B cell (primary cell): ENCODE results near the gene UBL3. TPM values are rescaled to one million over a fixed set of nuclear protein-coding genes. Genes with fewer than 3 reads are reported as not detected.

Source experiments
- ATAC-seq: fragments of 200-7000 bp; cut with Tn5 transposase; one replicate; pipeline ENCODE4 v1.10.0; 2021; ENCODE audit warnings: low read depth, mild to moderate bottlenecking, moderate number of reproducible peaks, moderate library complexity
- CTCF ChIA-PET: fragments of 350-600 bp; sonication (Branson Sonifier 250); formaldehyde crosslinking; loops from one replicate; lab custom pipeline; 2021; ENCODE audit warnings: antibody characterized with exemption, inconsistent platforms; lab: Charles Lee
- POLR2A ChIA-PET: fragments of 350-600 bp; sonication (Branson Sonifier 250); formaldehyde crosslinking; loops from one replicate; lab custom pipeline; 2021; ENCODE audit warnings: antibody characterized with exemption; lab: Charles Lee
- DNase-seq: peaks from one replicate; pipeline ENCODE4 v3.0.0; 2013
- H2AFZ ChIP-seq: 2 replicates; pipeline ENCODE4 v1.6.1; 2012; ENCODE audit warnings: mild to moderate bottlenecking, low read depth, low read length; ENCODE audit not compliant: insufficient read depth, poor library complexity, severe bottlenecking
- H3K27ac ChIP-seq, 2 donors: 1 replicate in 1 of 2; 2 replicates in 1 of 2; pipeline ENCODE4 v1.5.1; 2012 to 2013; ENCODE audit warnings: low read length in 2 of 2, mild to moderate bottlenecking in 2 of 2, moderate library complexity in 1 of 2
- H3K27me3 ChIP-seq, 4 experiments: fragments of 200-600 bp in 1 of 4; sonication (generic) in 1 of 4; replicated peaks in 1 of 4; 1 replicate in 2 of 4; 2 replicates in 2 of 4; pipeline versions ENCODE4 v1.6.1 to v1.7.0; 2013 to 2016; ENCODE audit warnings: low read length in 3 of 4, mild to moderate bottlenecking in 2 of 4, mixed read lengths in 1 of 4, moderate library complexity in 1 of 4; ENCODE audit not compliant: insufficient read depth in 4 of 4, control insufficient read depth in 3 of 4; ENCODE audit errors: control extremely low read depth in 1 of 4
- H3K36me3 ChIP-seq, 2 experiments: replicated peaks in 1 of 2; 1 replicate in 1 of 2; 2 replicates in 1 of 2; pipeline versions ENCODE4 v1.6.1 to v1.7.1; 2013; ENCODE audit warnings: low read length in 1 of 2; ENCODE audit not compliant: insufficient read depth in 2 of 2, control insufficient read depth in 1 of 2; ENCODE audit errors: control extremely low read depth in 1 of 2, extremely low read depth in 1 of 2
- H3K4me1 ChIP-seq, 2 donors: fragments of 200-600 bp in 1 of 2; sonication (generic) in 1 of 2; 1 replicate in 1 of 2; 2 replicates in 1 of 2; pipeline versions ENCODE4 v1.5.1 to v1.6.1; 2013 to 2017; ENCODE audit warnings: low read length in 2 of 2; ENCODE audit not compliant: control insufficient read depth in 2 of 2, insufficient read depth in 2 of 2
- H3K4me2 ChIP-seq: replicated peaks from 2 replicates; pipeline ENCODE3; 2012; ENCODE audit warnings: mild to moderate bottlenecking, low read depth, low read length; ENCODE audit not compliant: poor library complexity, severe bottlenecking
- H3K4me3 ChIP-seq, 5 experiments: fragments of 200-600 bp in 1 of 5; sonication (generic) in 1 of 5; 1 replicate in 3 of 5; 2 replicates in 2 of 5; pipeline versions ENCODE4 v1.5.1 to v1.7.0; 2011 to 2016; ENCODE audit warnings: low read length in 4 of 5, mild to moderate bottlenecking in 4 of 5, low read depth in 2 of 5, control low read depth in 1 of 5, moderate library complexity in 1 of 5; ENCODE audit not compliant: insufficient read depth in 1 of 5; ENCODE audit errors: control extremely low read depth in 1 of 5, extremely low read depth in 1 of 5
- H3K79me2 ChIP-seq: fragments of 200-600 bp; sonication (generic); one replicate; pipeline ENCODE4 v1.6.0; 2016; ENCODE audit warnings: low read length; ENCODE audit not compliant: control insufficient read depth, insufficient read depth
- H3K9ac ChIP-seq: fragments of 200-600 bp; sonication (generic); 2 replicates; pipeline ENCODE4 v1.6.1; 2017; ENCODE audit warnings: mild to moderate bottlenecking, low read length, moderate library complexity
- H3K9me3 ChIP-seq, 3 donors: one replicate each; pipeline versions ENCODE4 v1.6.1 to v1.7.1; 2013; ENCODE audit warnings: low read length in 2 of 3; ENCODE audit not compliant: control insufficient read depth in 2 of 3, insufficient read depth in 1 of 3; ENCODE audit errors: control extremely low read depth in 1 of 3
- H4K20me1 ChIP-seq: 2 replicates; pipeline ENCODE4 v1.6.0; 2012; ENCODE audit warnings: mild to moderate bottlenecking, low read length; ENCODE audit not compliant: insufficient read depth, control insufficient read depth, poor library complexity, severe bottlenecking
- H3K27ac Mint-ChIP-seq: one replicate; pipeline ENCODE4 v1.8.0; 2021; ENCODE audit warnings: mixed read lengths
- H3K27me3 Mint-ChIP-seq: one replicate; pipeline ENCODE4 v1.8.0; 2021; ENCODE audit warnings: mixed read lengths
- H3K4me1 Mint-ChIP-seq: one replicate; pipeline ENCODE4 v1.8.0; 2021; ENCODE audit warnings: mixed read lengths
- H3K4me3 Mint-ChIP-seq: one replicate; pipeline ENCODE4 v1.8.0; 2021; ENCODE audit warnings: mixed read lengths
- H3K9me3 Mint-ChIP-seq: one replicate; pipeline ENCODE4 v1.8.0; 2022; ENCODE audit warnings: mixed read lengths; ENCODE audit not compliant: insufficient read depth
- EZH2 ChIP-seq: IDR thresholded peaks from 2 replicates; pipeline ENCODE4 v1.6.1; 2012; ENCODE audit warnings: borderline replicate concordance, low read depth, mild to moderate bottlenecking, moderate library complexity, low read length; ENCODE audit not compliant: insufficient read depth, poor library complexity, severe bottlenecking
- whole genome bisulfite sequencing: methylation state at CpG from one replicate; pipeline ENCODE4 v1.1.5; 2013; ENCODE audit warnings: missing lambda C conversion rate; ENCODE audit not compliant: insufficient coverage; 5-methylcytosine and 5-hydroxymethylcytosine counted together
- intact Hi-C: fragments of 100-400 bp; cut with micrococcal nuclease; formaldehyde crosslinking; loops from one replicate; pipeline ENCODE4 v1.10.0; 2022
- polyA plus RNA-seq: library from polyadenylated mRNA; depleted of rRNA; stranded (reverse); fragments of >200 nt; gene quantifications from 2 replicates; pipeline ENCODE4 v1.2.3, GENCODE V29; 2012
- total RNA-seq, 2 donors: library from RNA; stranded (reverse); fragments of 120-200 nt in 1 of 2; gene quantifications; 1 replicate in 1 of 2; 2 replicates in 1 of 2; pipeline versions ENCODE4 v1.2.3 to v1.2.4, GENCODE V29; 2013 to 2022
- TF ChIP-seq, protein P1 (sequence below): fragments of 200-600 bp; IDR thresholded peaks from one replicate; pipeline ENCODE4 v1.8.0; 2022; ENCODE audit warnings: antibody characterized with exemption, mild to moderate bottlenecking

Gene UBL3
- total and polyA plus RNA-seq, 2 donors (not counting 1 experiment from before 2014, with no cell fraction given), result 7.3 to 27.9 TPM

GRCh38 chr13:29884671-29885430, 34.4 kb upstream of the UBL3 start:
- no peak for ATAC-seq
- no peak for DNase-seq
- Histone ChIP-seq H3K9ac (no peak overlapping the region), H3K4me1 (no peaks in the 10 kb centered on the region), H3K4me3 (no peak overlapping the region), H2AFZ (no peak overlapping the region), H4K20me1 (no peaks in the 10 kb centered on the region), H3K79me2 (no peaks in the 10 kb centered on the region), H3K27me3 (no peaks in the 10 kb centered on the region), H3K4me2 (no peak overlapping the region), H3K27ac (no peak overlapping the region), H3K9me3 (no peaks in the 10 kb centered on the region), H3K36me3 (no peaks in the 10 kb centered on the region)
- no peaks in the 10 kb centered on the region for H3K9me3 Mint-ChIP-seq
- H3K4me1 Mint-ChIP-seq, result no peaks in the 10 kb centered on the region
- WGBS, result 30% methylated on average over 2 of the region's 7 CpGs
- POLR2A ChIA-PET, result no interaction called here
- H3K27ac Mint-ChIP-seq, result no peak overlapping the region
- intact Hi-C loops, result no loop called here
- H3K27me3 Mint-ChIP-seq, result peaks cover 4% of the 10 kb centered on the region
- CTCF ChIA-PET, result no interaction called here
- no peak overlapping the region for H3K4me3 Mint-ChIP-seq
- TF ChIP-seq EZH2, result no peak
- TF ChIP-seq, protein P1, sequence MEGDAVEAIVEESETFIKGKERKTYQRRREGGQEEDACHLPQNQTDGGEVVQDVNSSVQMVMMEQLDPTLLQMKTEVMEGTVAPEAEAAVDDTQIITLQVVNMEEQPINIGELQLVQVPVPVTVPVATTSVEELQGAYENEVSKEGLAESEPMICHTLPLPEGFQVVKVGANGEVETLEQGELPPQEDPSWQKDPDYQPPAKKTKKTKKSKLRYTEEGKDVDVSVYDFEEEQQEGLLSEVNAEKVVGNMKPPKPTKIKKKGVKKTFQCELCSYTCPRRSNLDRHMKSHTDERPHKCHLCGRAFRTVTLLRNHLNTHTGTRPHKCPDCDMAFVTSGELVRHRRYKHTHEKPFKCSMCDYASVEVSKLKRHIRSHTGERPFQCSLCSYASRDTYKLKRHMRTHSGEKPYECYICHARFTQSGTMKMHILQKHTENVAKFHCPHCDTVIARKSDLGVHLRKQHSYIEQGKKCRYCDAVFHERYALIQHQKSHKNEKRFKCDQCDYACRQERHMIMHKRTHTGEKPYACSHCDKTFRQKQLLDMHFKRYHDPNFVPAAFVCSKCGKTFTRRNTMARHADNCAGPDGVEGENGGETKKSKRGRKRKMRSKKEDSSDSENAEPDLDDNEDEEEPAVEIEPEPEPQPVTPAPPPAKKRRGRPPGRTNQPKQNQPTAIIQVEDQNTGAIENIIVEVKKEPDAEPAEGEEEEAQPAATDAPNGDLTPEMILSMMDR, result no peak

DNA sequence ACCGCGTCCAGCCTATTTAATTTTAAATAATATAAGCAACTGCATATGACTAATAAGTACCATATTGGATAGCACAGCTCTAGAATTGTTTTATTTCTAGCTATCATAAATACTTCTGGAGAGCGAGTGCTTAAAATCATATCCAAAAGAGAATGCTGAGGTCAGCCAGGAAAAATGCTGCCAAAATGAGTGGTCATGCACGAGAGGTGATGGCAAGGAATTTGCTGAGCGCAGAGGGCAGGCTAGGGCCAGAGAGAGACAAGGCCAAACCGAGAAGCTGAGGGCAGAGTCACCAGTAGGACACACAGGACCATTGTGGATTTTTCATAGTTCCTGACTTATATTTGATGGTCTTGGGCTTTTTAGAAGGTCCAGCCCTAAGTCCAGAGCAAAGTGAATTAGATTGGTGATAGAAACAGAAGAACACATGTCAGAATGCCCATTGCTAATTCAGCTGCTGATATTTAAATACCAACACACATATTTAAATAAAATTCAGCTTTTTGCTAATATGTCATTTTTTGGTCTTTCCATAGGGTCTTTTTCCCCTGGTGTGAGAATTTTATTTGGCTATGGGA, 33.6 kb upstream of the UBL3 start:
- no peak overlapping the region for H3K9ac ChIP-seq
- 88% methylated on average over 4 of the region's 6 CpGs for WGBS
- no peaks in the 10 kb centered on the region for H3K36me3 ChIP-seq
- H3K79me2 ChIP-seq, result no peaks in the 10 kb centered on the region
- H3K4me2 ChIP-seq, result no peak overlapping the region
- no peak overlapping the region for H3K4me3 Mint-ChIP-seq
- no peaks in the 10 kb centered on the region for H4K20me1 ChIP-seq
- H3K9me3 Mint-ChIP-seq, result no peaks in the 10 kb centered on the region
- no peaks in the 10 kb centered on the region for H3K4me1 ChIP-seq
- H3K4me1 Mint-ChIP-seq, result no peaks in the 10 kb centered on the region
- no peak overlapping the region for H2AFZ ChIP-seq
- ATAC-seq (no peak), DNase-seq (no peak)
- POLR2A ChIA-PET, result no interaction called here
- TF ChIP-seq, protein P1, result no peak
- no peak for TF ChIP-seq EZH2
- intact Hi-C loops, result no loop called here
- peaks cover 7% of the 10 kb centered on the region for H3K27me3 Mint-ChIP-seq
- no peak overlapping the region for H3K4me3 ChIP-seq
- no peak overlapping the region for H3K27ac ChIP-seq
- CTCF ChIA-PET, result no interaction called here
- no peaks in the 10 kb centered on the region for H3K9me3 ChIP-seq
- no peak overlapping the region for H3K27ac Mint-ChIP-seq
- H3K27me3 ChIP-seq, result no peaks in the 10 kb centered on the region
